Measurements from ENCODE around the gene NUDT1.

DNA sequence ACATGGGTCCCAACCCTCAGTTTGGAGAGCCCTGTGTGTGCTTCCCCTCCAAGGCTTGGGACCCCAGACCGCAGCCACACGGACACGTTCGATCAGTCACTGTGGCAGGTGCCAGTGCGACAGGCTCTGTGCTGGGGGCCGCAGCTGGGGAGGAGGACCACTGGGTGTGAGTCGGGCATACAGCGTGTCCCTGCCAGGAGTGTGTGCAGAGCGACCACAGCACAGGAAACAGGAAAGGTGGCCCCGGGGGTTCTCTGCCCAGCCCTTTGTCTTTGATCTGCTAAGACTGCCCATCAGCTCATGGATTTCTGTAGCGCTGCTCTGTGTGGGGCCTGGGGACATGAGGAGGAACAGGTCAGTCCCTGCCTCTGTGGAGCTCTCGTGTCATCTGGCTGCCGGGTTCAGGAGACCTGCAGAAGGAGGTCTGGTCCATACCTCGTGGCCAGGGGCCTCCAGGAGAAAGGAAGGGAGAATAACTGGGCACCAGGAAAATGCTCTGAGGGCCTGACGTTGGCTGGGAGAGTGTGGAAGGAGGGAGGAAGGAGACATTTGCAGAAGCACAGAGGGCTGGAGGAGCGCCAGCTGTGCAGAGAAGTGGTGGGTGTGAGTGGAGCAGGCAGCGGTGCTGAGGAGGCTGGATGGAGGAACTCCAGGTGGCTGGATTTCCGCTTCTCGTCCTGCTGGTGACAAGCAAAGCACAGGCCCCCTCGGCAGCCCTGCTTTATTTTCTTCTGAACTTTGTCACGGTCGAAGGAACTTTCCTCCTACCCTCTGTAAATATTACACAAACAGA, 4.1 kb downstream of the NUDT1 start:
- TF ChIP-seq EZH2 (IDR thresholded peaks at IDR 0.05; ENCODE audit: insufficient read depth, poor library complexity, severe bottlenecking) (no peak), EZH2phosphoT487 (IDR thresholded peaks at IDR 0.05; ENCODE audit: insufficient read depth, low read depth) (no peak)
